ENCODE data around the gene SLC8B1.

The SLC8B1 gene

GRCh38 chr12:113292091-113292490 lies 42.8 kb downstream of the SLC8B1 start:
- DNase-seq, result no peak

- DNase-seq, result no peak
These were observed 43.3 kb downstream of the SLC8B1 start for GRCh38 chr12:113291586-113291985.

GRCh38 chr12:113290506-113290905 lies 44.4 kb downstream of the SLC8B1 start:
- DNase-seq, result no peak

GRCh38 chr12:113289361-113289760 lies 45.5 kb downstream of the SLC8B1 start:
- DNase-seq, result no peak

GRCh38 chr12:113287899-113288282 lies 47.0 kb downstream of the SLC8B1 start:
- DNase-seq, result no peak

GRCh38 chr12:113287146-113287898 lies 47.6 kb downstream of the SLC8B1 start:
- no peak for DNase-seq

GRCh38 chr12:113286712-113287111 lies 48.2 kb downstream of the SLC8B1 start:
- no peak for DNase-seq

- DNase-seq, result no peak
These were observed 49.0 kb downstream of the SLC8B1 start for GRCh38 chr12:113285679-113286610.

GRCh38 chr12:113284751-113285150 lies 50.2 kb downstream of the SLC8B1 start:
- no peak for DNase-seq

- no peak for DNase-seq
These were observed 56.3 kb downstream of the SLC8B1 start for GRCh38 chr12:113278633-113279032.

- no peak for DNase-seq
These were observed 56.8 kb downstream of the SLC8B1 start for GRCh38 chr12:113278141-113278540.

GRCh38 chr12:113277511-113277910 lies 57.4 kb downstream of the SLC8B1 start:
- DNase-seq, result no peak

- no peak for DNase-seq
These were observed 57.9 kb downstream of the SLC8B1 start for GRCh38 chr12:113276946-113277500.

GRCh38 chr12:113276306-113276705 lies 58.6 kb downstream of the SLC8B1 start:
- DNase-seq, result no peak

- no peak for DNase-seq
These were observed 60.1 kb downstream of the SLC8B1 start for GRCh38 chr12:113274848-113275247.

- DNase-seq, result no peak
These were observed 61.7 kb downstream of the SLC8B1 start for GRCh38 chr12:113273053-113273725.

- no peak for DNase-seq
These were observed 62.9 kb downstream of the SLC8B1 start for GRCh38 chr12:113271853-113272561.

GRCh38 chr12:113271466-113271852 lies 63.5 kb downstream of the SLC8B1 start:
- no peak for DNase-seq

- DNase-seq, result no peak
These were observed 64.2 kb downstream of the SLC8B1 start for GRCh38 chr12:113270709-113271009.

- DNase-seq, result no peak
These were observed 65.5 kb downstream of the SLC8B1 start for GRCh38 chr12:113269257-113269943.

GRCh38 chr12:113268621-113269020 lies 66.3 kb downstream of the SLC8B1 start:
- DNase-seq, result no peak

GRCh38 chr12:113268136-113268535 lies 66.8 kb downstream of the SLC8B1 start:
- DNase-seq, result no peak
